CD14-positive monocyte (primary cell): ENCODE measurements around the gene HERC6. TPM values are rescaled to one million over a fixed set of nuclear protein-coding genes. Genes with fewer than 3 reads are reported as not detected.

Experiments used
- DNase-seq, 3 donors: peaks; one replicate each; pipeline ENCODE4 v3.0.0-alpha.2; 2011 to 2022
- H2AFZ ChIP-seq: 2 replicates; pipeline ENCODE4 v1.6.0; 2012; ENCODE audit warnings: mild to moderate bottlenecking, low read depth, low read length, inconsistent platforms; ENCODE audit not compliant: insufficient read depth, poor library complexity, severe bottlenecking
- H3K27ac ChIP-seq, 2 donors: 1 replicate in 1 of 2; 2 replicates in 1 of 2; pipeline ENCODE4 v1.5.1; 2012 to 2013; ENCODE audit warnings: low read length in 2 of 2, control low read depth in 1 of 2, inconsistent platforms in 1 of 2, low read depth in 1 of 2, mild to moderate bottlenecking in 1 of 2
- H3K27me3 ChIP-seq, 2 donors: one replicate each; pipeline versions ENCODE4 v1.6.0 to v1.6.1; 2011 to 2013; ENCODE audit warnings: low read length in 2 of 2; ENCODE audit not compliant: control insufficient read depth in 2 of 2, insufficient read depth in 2 of 2
- H3K36me3 ChIP-seq, 2 donors: replicated peaks in 1 of 2; 1 replicate in 1 of 2; 2 replicates in 1 of 2; pipeline versions ENCODE4 v1.5.1 to v1.6.1; 2012 to 2013; ENCODE audit warnings: low read length in 2 of 2, control low read depth in 1 of 2, inconsistent platforms in 1 of 2, mild to moderate bottlenecking in 1 of 2; ENCODE audit not compliant: insufficient read depth in 2 of 2, control insufficient read depth in 1 of 2
- H3K4me1 ChIP-seq, 2 donors: 1 replicate in 1 of 2; 2 replicates in 1 of 2; pipeline versions ENCODE4 v1.5.1 to v1.6.1; 2012 to 2013; ENCODE audit warnings: low read length in 2 of 2, control low read depth in 1 of 2, inconsistent platforms in 1 of 2, mild to moderate bottlenecking in 1 of 2, moderate library complexity in 1 of 2; ENCODE audit not compliant: insufficient read depth in 2 of 2, control insufficient read depth in 1 of 2
- H3K4me2 ChIP-seq: replicated peaks from 2 replicates; pipeline ENCODE3; 2012; ENCODE audit warnings: low read length, moderate library complexity, mild to moderate bottlenecking; ENCODE audit not compliant: poor library complexity, severe bottlenecking; ENCODE audit errors: extremely low read depth
- H3K4me3 ChIP-seq, 3 experiments: fragments of 200-600 bp in 1 of 3; sonication (generic) in 1 of 3; replicated peaks in 1 of 3; 1 replicate in 2 of 3; 2 replicates in 1 of 3; pipeline ENCODE4 v1.5.1; 2011 to 2013; ENCODE audit warnings: low read length in 3 of 3, mild to moderate bottlenecking in 3 of 3, control low read depth in 2 of 3, low read depth in 2 of 3, inconsistent platforms in 1 of 3, moderate library complexity in 1 of 3
- H3K79me2 ChIP-seq: 2 replicates; pipeline ENCODE4 v1.6.0; 2012; ENCODE audit warnings: mild to moderate bottlenecking, control low read depth, inconsistent platforms, low read length, moderate library complexity; ENCODE audit not compliant: insufficient read depth
- H3K9ac ChIP-seq: 2 replicates; pipeline ENCODE4 v1.6.0; 2017; ENCODE audit warnings: low read length, mild to moderate bottlenecking; ENCODE audit not compliant: insufficient read depth, poor library complexity, severe bottlenecking
- H3K9me3 ChIP-seq, 2 donors: replicated peaks in 1 of 2; 1 replicate in 1 of 2; 2 replicates in 1 of 2; pipeline versions ENCODE4 v1.5.1 to v1.6.1; 2012 to 2013; ENCODE audit warnings: low read length in 2 of 2, control low read depth in 1 of 2; ENCODE audit not compliant: control insufficient read depth in 1 of 2, insufficient read depth in 1 of 2
- H4K20me1 ChIP-seq: 2 replicates; pipeline ENCODE4 v1.6.0; 2012; ENCODE audit warnings: mild to moderate bottlenecking, low read length, control low read depth, moderate library complexity; ENCODE audit not compliant: insufficient read depth
- H3K27ac Mint-ChIP-seq, 7 donors: one replicate each; pipeline ENCODE4 v1.8.0; 2020; ENCODE audit warnings: mild to moderate bottlenecking in 7 of 7, mixed read lengths in 7 of 7, moderate library complexity in 6 of 7, inconsistent platforms in 2 of 7
- H3K27me3 Mint-ChIP-seq, 3 donors: one replicate each; pipeline ENCODE4 v1.8.0; 2021 to 2022; ENCODE audit warnings: low read depth in 3 of 3, mild to moderate bottlenecking in 3 of 3, mixed read lengths in 3 of 3, moderate library complexity in 3 of 3, inconsistent platforms in 1 of 3
- H3K36me3 Mint-ChIP-seq, 2 donors: one replicate each; pipeline ENCODE4 v1.8.0; 2020; ENCODE audit warnings: mixed read lengths in 2 of 2, inconsistent platforms in 1 of 2, mild to moderate bottlenecking in 1 of 2
- H3K4me1 Mint-ChIP-seq: one replicate; pipeline ENCODE4 v1.8.0; 2020; ENCODE audit warnings: mild to moderate bottlenecking, mixed read lengths
- H3K4me3 Mint-ChIP-seq, 2 donors: one replicate each; pipeline ENCODE4 v1.8.0; 2020; ENCODE audit warnings: mild to moderate bottlenecking in 2 of 2, mixed read lengths in 2 of 2, moderate library complexity in 1 of 2
- H3K9me3 Mint-ChIP-seq, 7 donors: one replicate each; pipeline ENCODE4 v1.8.0; 2020 to 2022; ENCODE audit warnings: mixed read lengths in 7 of 7, mild to moderate bottlenecking in 6 of 7, moderate library complexity in 6 of 7, inconsistent platforms in 2 of 7
- CTCF ChIP-seq: fragments of 200-600 bp; IDR thresholded peaks from one replicate; pipeline ENCODE4 v1.8.0; 2022; ENCODE audit warnings: antibody characterized with exemption, mild to moderate bottlenecking
- WGBS: methylation state at CpG from one replicate; pipeline ENCODE4 v1.1.5; 2013; ENCODE audit warnings: missing lambda C conversion rate; ENCODE audit not compliant: insufficient coverage; 5-methylcytosine and 5-hydroxymethylcytosine counted together
- intact Hi-C, 2 donors: fragments of 100-400 bp; cut with micrococcal nuclease; formaldehyde crosslinking; loops; one replicate each; pipeline versions ENCODE4 v1.15.0 to v1.15.1; 2023
- polyA minus RNA-seq: library from RNA; depleted of rRNA, polyadenylated mRNA; stranded (reverse); fragments of >200 nt; gene quantifications from 2 replicates; pipeline ENCODE4 v1.2.3, GENCODE V29; 2012
- polyA plus RNA-seq, 3 donors: library from polyadenylated mRNA; depleted of rRNA in 1 of 3; unstranded in 2 of 3; stranded (reverse) in 1 of 3; fragments of 300-500 nt in 2 of 3; fragments of >200 nt in 1 of 3; fragmentation: Illumina TruSeq in 2 of 3; gene quantifications; 1 replicate in 2 of 3; 2 replicates in 1 of 3; pipeline ENCODE4 v1.2.3, GENCODE V29; 2012 to 2021
- total RNA-seq, 12 experiments: library from RNA in 1 of 12; stranded (reverse) in 1 of 12; fragments of 120-200 nt in 1 of 12; gene quantifications; one replicate each; pipeline ENCODE4 v1.2.4 and lab custom pipeline; 2013 to 2026; ENCODE audit warnings: mixed read lengths in 6 of 12, inconsistent platforms in 1 of 12

HERC6 gene
- total RNA-seq (2013), result 8.2 TPM
- polyA plus RNA-seq (1 to 10 TPM; 4.1 to 9.4 (median 6.1) TPM), polyA minus RNA-seq (6.5 and 16.2 TPM in 2 replicates), total RNA-seq (lab: John Stamatoyannopoulos, UW) (3.9 to 215 (median 10.4) reads per million in 11 experiments)

DNA sequence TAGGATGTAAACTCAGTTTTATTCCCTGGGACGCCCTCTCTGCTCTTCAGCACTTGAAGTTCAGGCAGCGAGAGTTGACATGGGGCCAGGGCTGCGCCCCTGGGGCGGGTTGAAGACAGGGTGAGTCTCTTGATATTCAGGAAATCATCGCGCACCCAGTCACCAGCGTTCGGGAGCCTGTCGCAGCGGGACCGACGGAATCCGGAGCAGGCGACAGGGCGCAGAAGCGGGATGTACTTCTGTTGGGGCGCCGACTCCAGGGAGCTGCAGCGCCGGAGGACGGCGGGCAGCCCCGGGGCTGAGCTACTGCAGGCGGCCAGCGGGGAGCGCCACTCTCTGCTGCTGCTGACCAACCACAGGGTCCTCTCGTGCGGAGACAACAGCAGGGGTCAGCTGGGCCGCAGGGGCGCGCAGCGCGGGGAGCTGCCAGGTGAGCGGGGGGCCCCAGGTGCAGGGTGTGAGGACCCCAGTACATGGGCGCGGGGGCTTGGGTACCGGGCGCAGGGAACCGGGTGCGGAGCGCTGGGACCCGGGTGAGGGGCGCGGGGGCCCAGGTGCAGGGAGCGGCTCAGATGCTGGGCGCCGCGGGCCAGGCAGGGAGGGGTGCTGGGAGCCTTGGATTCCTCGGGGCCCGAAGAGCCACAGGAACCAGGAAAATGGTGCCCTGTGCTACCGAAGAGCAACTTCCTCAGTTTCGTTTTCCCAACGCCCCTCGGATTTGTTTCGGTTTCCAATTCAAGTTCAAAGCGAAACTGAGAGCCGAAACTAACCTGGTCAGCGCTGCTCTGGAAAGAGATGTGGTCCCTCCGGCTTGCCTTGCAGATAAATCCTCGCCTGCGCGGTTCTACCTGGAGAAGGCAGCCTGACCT is at the start of gene HERC6:
Gene HERC6 (plus strand): TSS at position 162 of the 869 bp plus-strand sequence. CDS start 70 bp downstream, at position 232.
- intact Hi-C loops, result loop anchor here (5.0 kb wide), 2 partner anchors 78 to 92 kb away; partner anchors contain the start of gene HERC5 (in 2 of the 2)
- H3K27me3 Mint-ChIP-seq, result peaks cover 1 to 6% (median 2%) of the 10 kb centered on the region in 3 donors
- Histone ChIP-seq H3K27me3 (no peaks in the 10 kb centered on the region), H3K4me3 (peak within 1 kb of the TSS; percentile 56 to 99 (median 68)), H4K20me1 (no peaks in the 10 kb centered on the region), H3K79me2 (no peaks in the 10 kb centered on the region), H3K36me3 (peaks cover 0 to 5% of the 10 kb centered on the region in 2 donors), H3K4me1 (peaks cover 13 to 19% of the 10 kb centered on the region in 2 donors), H2AFZ (peak within 1 kb of the TSS; percentile 99), H3K9me3 (no peaks in the 10 kb centered on the region), H3K27ac (peak within 1 kb of the TSS; percentile 63 to 98), H3K9ac (peak within 1 kb of the TSS; percentile 99), H3K4me2 (peak within 1 kb of the TSS; percentile 86)
- H3K9me3 Mint-ChIP-seq, result peaks cover 0 to 2% (median 0%) of the 10 kb centered on the region in 7 donors
- DNase-seq, result peak; percentile 88 to 92 (median 91)
- H3K4me1 Mint-ChIP-seq, result peaks cover 24% of the 10 kb centered on the region
- peak within 1 kb of the TSS; percentile 84 to 95 (median 91) for H3K27ac Mint-ChIP-seq
- TF ChIP-seq CTCF, result peak; percentile 88
- H3K36me3 Mint-ChIP-seq, result peaks cover 1 to 7% of the 10 kb centered on the region in 2 donors
- peak within 1 kb of the TSS; percentile 93 to 97 for H3K4me3 Mint-ChIP-seq
- under 1% methylated on average over 59 of the region's 62 CpGs for WGBS

GRCh38 chr4:88333741-88334405 is 44.8 kb upstream of the HERC6 start:
- Mint-ChIP-seq H3K27me3 (peaks cover 0 to 2% (median 1%) of the 10 kb centered on the region in 3 donors), H3K27ac (peak overlapping the region in 1 of 7 donors; percentile 5), H3K4me1 (peaks cover 23% of the 10 kb centered on the region), H3K4me3 (no peak overlapping the region), H3K36me3 (no peaks in the 10 kb centered on the region), H3K9me3 (no peaks in the 10 kb centered on the region)
- Histone ChIP-seq H3K36me3 (no peaks in the 10 kb centered on the region), H3K4me2 (no peak overlapping the region), H4K20me1 (no peaks in the 10 kb centered on the region), H3K4me1 (no peaks in the 10 kb centered on the region), H3K27ac (no peak overlapping the region), H3K9me3 (no peaks in the 10 kb centered on the region), H3K79me2 (no peaks in the 10 kb centered on the region), H3K4me3 (no peak overlapping the region), H3K27me3 (no peaks in the 10 kb centered on the region), H2AFZ (no peak overlapping the region), H3K9ac (no peak overlapping the region)
- intact Hi-C loops, result no loop called here
- DNase-seq, result no peak
- no CpG with 5 or more reads among the region's 1 CpG for WGBS
- no peak for TF ChIP-seq CTCF
